ENCODE measurements around the gene USP17L29. TPM values are rescaled to one million over a fixed set of nuclear protein-coding genes. Genes with fewer than 3 reads are reported as not detected.
"Not testable (repeated sequence)": the region's sequence is repeated elsewhere in the genome, so short reads cannot be mapped to it uniquely, and the experiment has no call there.

USP17L29 gene
- polyA plus RNA-seq, 1 donor from 2014 or later, result not detected

GRCh38 chr4:9384126-9384525, 30.7 kb downstream of the USP17L29 start (continued):
- no peak for TF ChIP-seq REST (IDR thresholded peaks at IDR 0.05; ENCODE audit: borderline replicate concordance)

GRCh38 chr4:9389001-9389400, 35.6 kb downstream of the USP17L29 start:
- not testable (repeated sequence) for H3K79me2 ChIP-seq (replicated peaks; ENCODE audit: insufficient read depth, low read length); H4K20me1 ChIP-seq (ENCODE audit: insufficient read depth); H3K9ac ChIP-seq (ENCODE audit: low read length); H3K36me3 ChIP-seq (ENCODE audit: insufficient read depth, low read length); H3F3A ChIP-seq (ENCODE audit: insufficient read depth, low read length, poor library complexity, severe bottlenecking); H2AFZ ChIP-seq (ENCODE audit: low read depth, low read length); H3K9me2 ChIP-seq (ENCODE audit: insufficient read depth, low read length); H3K27ac ChIP-seq (ENCODE audit: low read length); H3K4me3 ChIP-seq (ENCODE audit: low read length); H3K4me2 ChIP-seq (ENCODE audit: low read length); H3K9me3 ChIP-seq (ENCODE audit: low read length); H3K27me3 ChIP-seq (ENCODE audit: insufficient read depth, low read depth, low read length)

Other genes starting within 250 kb of the USP17L29 start
- not detected in 2 replicates for gene FAM90A26, start 183.2 kb upstream of the USP17L29 start, polyA plus RNA-seq
- gene USP17L10, start 143.0 kb upstream of the USP17L29 start, polyA plus RNA-seq, result not detected in 2 replicates
- not detected in 2 replicates for gene USP17L11, start 138.2 kb upstream of the USP17L29 start, polyA plus RNA-seq
- gene USP17L12, start 133.5 kb upstream of the USP17L29 start, polyA plus RNA-seq, result not detected in 2 replicates
- not detected in 2 replicates for gene USP17L13, start 128.7 kb upstream of the USP17L29 start, polyA plus RNA-seq
- gene USP17L15, start 119.3 kb upstream of the USP17L29 start, polyA plus RNA-seq, result not detected in 2 replicates
- gene USP17L17, start 109.8 kb upstream of the USP17L29 start, polyA plus RNA-seq, result not detected in 2 replicates
- not detected in 2 replicates for gene USP17L18, start 105.0 kb upstream of the USP17L29 start, polyA plus RNA-seq
- gene USP17L19, start 100.3 kb upstream of the USP17L29 start, polyA plus RNA-seq, result not detected in 2 replicates
- gene USP17L20, start 95.5 kb upstream of the USP17L29 start, polyA plus RNA-seq, result not detected in 2 replicates
- gene USP17L21, start 90.8 kb upstream of the USP17L29 start, polyA plus RNA-seq, result not detected in 2 replicates
- not detected in 2 replicates for gene USP17L22, start 86.0 kb upstream of the USP17L29 start, polyA plus RNA-seq
- gene USP17L24, start 28.5 kb upstream of the USP17L29 start, polyA plus RNA-seq, result not detected in 2 replicates
- not detected in 2 replicates for gene USP17L25, start 23.7 kb upstream of the USP17L29 start, polyA plus RNA-seq
- gene USP17L26, start 19.0 kb upstream of the USP17L29 start, polyA plus RNA-seq, result not detected in 2 replicates
- not detected in 2 replicates for gene USP17L5, start 14.2 kb upstream of the USP17L29 start, polyA plus RNA-seq
- not detected in 2 replicates for gene USP17L27, start 9.5 kb upstream of the USP17L29 start, polyA plus RNA-seq
- not detected in 2 replicates for gene USP17L28, start 4.7 kb upstream of the USP17L29 start, polyA plus RNA-seq
- not detected in 2 replicates for gene USP17L30, start 9.5 kb downstream of the USP17L29 start, polyA plus RNA-seq
- not detected in 2 replicates for gene DEFB131A, start 90.8 kb downstream of the USP17L29 start, polyA plus RNA-seq